RWPE2 (cell line): ENCODE results near the gene PLCL1.
"Not testable (repeated sequence)": the region's sequence is repeated elsewhere in the genome, so short reads cannot be mapped to it uniquely, and the experiment has no call there.

Experiments
- ATAC-seq: fragments of 200-7000 bp; cut with Tn5 transposase; 3 replicates; pipeline ENCODE4 v1.9.1; 2021; ENCODE audit warnings: low read depth
- DNase-seq: peaks from one replicate; pipeline ENCODE4 v3.0.0-alpha.2; 2020; ENCODE audit warnings: low spot score
- H3K27ac ChIP-seq: fragments of 450-650 bp; 2 replicates; pipeline ENCODE4 v1.5.1; 2017; ENCODE audit warnings: mild to moderate bottlenecking; ENCODE audit not compliant: poor library complexity, severe bottlenecking
- H3K27me3 ChIP-seq: fragments of 250-450 bp; sonication (Bioruptor Pico); 2 replicates; pipeline ENCODE4 v1.5.1; 2021; ENCODE audit warnings: mild to moderate bottlenecking, moderate library complexity; ENCODE audit not compliant: insufficient read depth, poor library complexity, severe bottlenecking
- H3K36me3 ChIP-seq: fragments of 250-450 bp; sonication (Bioruptor Pico); 2 replicates; pipeline ENCODE4 v1.5.1; 2020; ENCODE audit warnings: low read depth, mild to moderate bottlenecking, moderate library complexity
- H3K4me1 ChIP-seq: fragments of 250-450 bp; sonication (Bioruptor Pico); 2 replicates; pipeline ENCODE4 v1.5.1; 2021; ENCODE audit warnings: mild to moderate bottlenecking, moderate library complexity; ENCODE audit not compliant: insufficient read depth, poor library complexity, severe bottlenecking
- H3K4me3 ChIP-seq: fragments of 250-450 bp; sonication (Bioruptor Pico); 2 replicates; pipeline ENCODE4 v1.5.1; 2021; ENCODE audit warnings: mild to moderate bottlenecking, moderate library complexity; ENCODE audit not compliant: severe bottlenecking
- H3K9me3 ChIP-seq: fragments of 250-450 bp; sonication (Bioruptor Pico); 2 replicates; pipeline ENCODE4 v1.5.1; 2021; ENCODE audit warnings: mild to moderate bottlenecking, moderate library complexity; ENCODE audit not compliant: severe bottlenecking
- TF ChIP-seq, protein P1 (sequence below): fragments of 450-650 bp; IDR thresholded peaks from one replicate; pipeline ENCODE4 v1.5.1; 2017; ENCODE audit warnings: mild to moderate bottlenecking, moderate library complexity; ENCODE audit not compliant: poor library complexity, severe bottlenecking

The PLCL1 gene

DNA sequence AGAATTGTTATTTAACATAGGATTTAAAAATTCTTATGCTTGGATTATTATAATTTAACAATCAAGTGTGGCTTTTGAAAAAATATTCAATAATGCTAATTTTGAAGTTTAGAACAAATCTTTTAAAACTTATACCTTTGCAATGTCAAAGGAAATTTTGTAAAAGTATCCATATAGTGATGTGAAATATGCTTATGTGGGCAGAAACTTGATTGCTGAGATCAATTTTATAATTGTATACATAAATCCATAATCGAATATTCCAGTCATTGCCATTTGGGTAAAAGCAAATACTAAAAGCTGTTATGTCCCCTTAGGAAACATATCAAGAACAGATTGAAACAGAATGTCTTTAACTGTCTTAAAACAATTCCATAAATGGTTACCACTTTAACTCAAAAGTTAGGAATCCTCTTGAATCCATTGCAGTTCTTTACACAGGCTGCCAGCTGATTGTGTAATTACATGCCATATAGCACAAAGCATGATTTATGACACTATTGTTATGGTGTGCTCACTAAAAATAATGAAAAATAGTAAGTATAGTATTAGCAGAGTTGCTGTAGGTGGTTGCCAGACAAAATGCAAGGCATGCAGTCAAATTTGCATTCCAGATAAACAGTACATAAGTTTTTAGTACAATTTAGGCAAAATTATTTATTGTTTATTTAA is 24.2 kb downstream of the PLCL1 start:
- no peaks in the 10 kb centered on the region for H3K27me3 ChIP-seq
- TF ChIP-seq, protein P1, sequence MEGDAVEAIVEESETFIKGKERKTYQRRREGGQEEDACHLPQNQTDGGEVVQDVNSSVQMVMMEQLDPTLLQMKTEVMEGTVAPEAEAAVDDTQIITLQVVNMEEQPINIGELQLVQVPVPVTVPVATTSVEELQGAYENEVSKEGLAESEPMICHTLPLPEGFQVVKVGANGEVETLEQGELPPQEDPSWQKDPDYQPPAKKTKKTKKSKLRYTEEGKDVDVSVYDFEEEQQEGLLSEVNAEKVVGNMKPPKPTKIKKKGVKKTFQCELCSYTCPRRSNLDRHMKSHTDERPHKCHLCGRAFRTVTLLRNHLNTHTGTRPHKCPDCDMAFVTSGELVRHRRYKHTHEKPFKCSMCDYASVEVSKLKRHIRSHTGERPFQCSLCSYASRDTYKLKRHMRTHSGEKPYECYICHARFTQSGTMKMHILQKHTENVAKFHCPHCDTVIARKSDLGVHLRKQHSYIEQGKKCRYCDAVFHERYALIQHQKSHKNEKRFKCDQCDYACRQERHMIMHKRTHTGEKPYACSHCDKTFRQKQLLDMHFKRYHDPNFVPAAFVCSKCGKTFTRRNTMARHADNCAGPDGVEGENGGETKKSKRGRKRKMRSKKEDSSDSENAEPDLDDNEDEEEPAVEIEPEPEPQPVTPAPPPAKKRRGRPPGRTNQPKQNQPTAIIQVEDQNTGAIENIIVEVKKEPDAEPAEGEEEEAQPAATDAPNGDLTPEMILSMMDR: no peak
- no peaks in the 10 kb centered on the region for H3K4me1 ChIP-seq
- no peak overlapping the region for H3K27ac ChIP-seq
- DNase-seq: no peak
- no peak overlapping the region for H3K4me3 ChIP-seq
- no peaks in the 10 kb centered on the region; the same call in 1 of the 2 replicates for H3K36me3 ChIP-seq
- no peaks in the 10 kb centered on the region for H3K9me3 ChIP-seq
- no peak for ATAC-seq

DNA sequence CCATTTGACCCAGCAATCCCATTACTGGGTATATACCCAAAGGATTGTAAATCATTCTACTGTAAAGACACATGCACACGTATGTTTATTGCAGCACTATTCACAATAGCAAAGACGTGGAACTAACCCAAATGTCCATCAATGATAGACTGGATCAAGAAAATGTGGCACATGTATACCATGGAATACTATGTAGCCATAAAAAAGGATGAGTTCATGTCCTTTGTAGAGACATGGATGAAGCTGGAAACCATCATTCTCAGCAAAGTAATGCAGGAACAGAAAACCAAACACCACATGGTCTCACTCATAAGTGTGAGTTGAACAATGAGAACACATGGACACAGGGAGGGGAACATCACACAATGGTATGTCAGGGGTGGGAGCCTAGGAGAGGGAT is 30.4 kb downstream of the PLCL1 start:
- H3K36me3 ChIP-seq, H3K4me1 ChIP-seq, H3K27me3 ChIP-seq, H3K4me3 ChIP-seq, H3K9me3 ChIP-seq, DNase-seq, H3K27ac ChIP-seq, ATAC-seq: not testable (repeated sequence)

DNA sequence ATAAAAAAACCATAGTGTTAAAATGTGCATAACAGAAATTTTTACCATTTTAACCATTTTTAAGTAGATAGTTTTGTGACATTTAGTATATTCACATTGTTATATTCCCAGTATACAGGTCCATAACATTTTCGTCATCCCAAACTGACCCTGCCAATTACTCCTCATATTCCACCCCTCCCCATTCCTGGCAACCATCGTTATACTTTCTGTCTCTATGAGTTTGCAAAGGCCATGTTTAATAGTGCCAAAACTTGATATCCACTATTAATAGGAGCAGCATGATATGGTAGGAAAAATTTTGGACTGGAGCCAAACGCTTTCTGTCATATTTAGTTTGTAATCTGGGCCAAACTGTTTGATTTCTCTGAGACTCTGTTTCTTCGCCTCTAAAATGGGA is 30.9 kb downstream of the PLCL1 start:
- no peaks in the 10 kb centered on the region for H3K9me3 ChIP-seq
- DNase-seq (no peak), ATAC-seq (no peak)
- H3K4me3 ChIP-seq: no peak overlapping the region
- H3K27ac ChIP-seq: no peak overlapping the region
- H3K27me3 ChIP-seq: no peaks in the 10 kb centered on the region
- no peaks in the 10 kb centered on the region for H3K4me1 ChIP-seq
- H3K36me3 ChIP-seq: no peaks in the 10 kb centered on the region
- TF ChIP-seq, protein P1: no peak

DNA sequence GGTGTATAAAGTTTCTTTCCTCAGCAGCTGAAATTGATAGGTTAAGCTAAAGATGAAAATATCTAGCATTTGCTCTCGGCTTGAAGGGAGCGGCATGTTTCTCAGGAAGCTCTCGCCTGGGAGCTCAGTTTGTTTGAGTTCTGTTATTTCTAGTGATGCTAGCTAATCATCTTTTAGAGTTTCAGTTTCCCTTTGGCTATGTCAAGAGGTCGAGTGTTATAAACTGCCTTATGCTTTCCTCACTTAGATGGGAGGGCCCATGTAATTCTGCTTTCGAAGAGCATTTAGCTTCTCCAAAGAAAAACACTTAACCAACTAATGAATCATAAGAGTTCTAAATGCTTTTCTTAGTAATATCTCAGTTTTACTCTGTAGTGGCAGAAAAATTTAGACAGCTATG is 33.6 kb downstream of the PLCL1 start:
- TF ChIP-seq, protein P1: no peak
- H3K27me3 ChIP-seq: no peaks in the 10 kb centered on the region
- ATAC-seq: no peak
- H3K9me3 ChIP-seq: no peaks in the 10 kb centered on the region
- no peak overlapping the region for H3K4me3 ChIP-seq
- no peak for DNase-seq
- H3K4me1 ChIP-seq: no peaks in the 10 kb centered on the region
- no peaks in the 10 kb centered on the region for H3K36me3 ChIP-seq
- no peak overlapping the region for H3K27ac ChIP-seq

DNA sequence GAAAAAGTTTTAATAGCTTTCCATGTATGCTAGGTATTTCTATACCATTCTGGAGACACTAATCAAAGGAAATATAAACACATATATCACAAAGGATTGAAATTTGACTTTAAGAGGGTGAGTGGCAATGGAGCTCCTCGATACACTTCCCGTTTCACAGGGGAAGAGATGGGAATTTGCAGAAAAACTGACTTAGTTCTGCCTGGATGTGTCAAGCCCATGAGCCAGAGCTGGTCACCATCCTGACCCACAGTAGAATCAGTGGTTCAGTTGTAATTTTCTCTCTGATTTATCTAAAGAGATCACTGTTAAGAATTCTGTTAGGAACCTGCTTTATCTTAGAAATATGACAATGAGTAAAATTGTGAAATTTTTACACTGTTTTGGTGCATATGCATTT is 34.2 kb downstream of the PLCL1 start:
- no peak for DNase-seq
- TF ChIP-seq, protein P1: no peak
- Histone ChIP-seq H3K27me3 (no peaks in the 10 kb centered on the region), H3K36me3 (no peaks in the 10 kb centered on the region), H3K9me3 (no peaks in the 10 kb centered on the region), H3K4me3 (no peak overlapping the region), H3K4me1 (no peaks in the 10 kb centered on the region), H3K27ac (no peak overlapping the region)
- ATAC-seq: no peak
